ENCODE measurements around the gene SMTNL1. TPM values are rescaled to one million over a fixed set of nuclear protein-coding genes. Genes with fewer than 3 reads are reported as not detected.

SMTNL1 gene
- total and polyA plus RNA-seq, 9 of the 15 experiments (the other 6 are each of a cell fraction or from before 2014, with no cell fraction given) = not detected

DNA sequence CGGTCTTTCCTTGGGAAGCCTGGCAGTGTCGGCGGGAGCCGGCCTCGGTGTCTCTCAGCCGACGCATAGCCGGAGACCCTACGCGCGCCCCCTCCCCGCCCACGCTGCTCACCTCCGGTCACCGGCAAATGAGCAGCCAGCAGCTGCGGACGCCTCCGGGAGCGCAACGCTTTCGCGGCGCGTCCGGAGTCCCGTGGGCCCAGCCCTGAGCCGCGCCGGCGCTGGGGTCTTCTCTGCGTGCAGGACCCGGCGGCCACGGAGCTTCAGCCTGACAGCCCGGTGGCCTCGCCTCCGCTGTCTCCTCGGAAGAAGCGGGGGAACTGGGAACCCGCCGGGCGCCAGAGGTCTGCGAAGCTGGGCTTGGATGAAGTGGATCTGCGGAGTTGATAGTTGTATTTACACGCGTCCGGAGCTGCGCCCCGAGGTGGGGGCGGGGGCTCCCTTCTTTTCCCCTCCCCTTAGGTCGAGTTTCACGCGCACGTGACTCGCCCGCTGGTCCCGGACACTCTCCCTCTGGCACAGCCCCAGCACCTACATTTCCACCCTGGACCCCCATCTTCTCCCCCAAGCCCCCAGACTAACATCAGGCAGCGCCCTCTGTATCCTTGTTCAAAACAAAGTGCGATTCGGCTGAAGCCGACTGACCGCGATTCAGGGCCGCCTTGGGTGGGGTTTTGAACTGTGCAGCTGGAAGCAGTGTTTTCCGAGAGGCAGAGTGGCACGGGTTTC is 21.9 kb upstream of the SMTNL1 start, which contains the start of gene SLC43A1 (continued):
- TF ChIP-seq POLR2AphosphoS2 (IDR thresholded peaks at IDR 0.05; ENCODE audit: low read length) (no peak), SLC30A9 (CRISPR knock-in tag; IDR thresholded peaks at IDR 0.05) (no peak), POLR2AphosphoS5 (IDR thresholded peaks at IDR 0.05; ENCODE audit: control insufficient read depth, insufficient read depth, low read depth, low read length) (peak; percentile 53; the same call in 1 of the 2 replicates), ZNF12 (CRISPR knock-in tag; IDR thresholded peaks at IDR 0.05) (no peak), NFXL1 (CRISPR knock-in tag; IDR thresholded peaks at IDR 0.05) (no peak), CREB1 (IDR thresholded peaks at IDR 0.05) (0 out of 2 replicates have a peak, but pooled peaks have one; percentile 50), CREB1 (CRISPR knock-in tag; IDR thresholded peaks at IDR 0.05) (no peak), ZKSCAN1 (IDR thresholded peaks at IDR 0.05; ENCODE audit: low read depth, low read length) (no peak), MECOM (CRISPR knock-in tag; IDR thresholded peaks at IDR 0.05) (no peak), ZZZ3 (IDR thresholded peaks at IDR 0.05) (no peak), CBX3 (IDR thresholded peaks at IDR 0.05; ENCODE audit: borderline replicate concordance in 1 of 2, low read length in 2 of 2) (no peak), CSDE1 (IDR thresholded peaks at IDR 0.05) (no peak), MTA1 (IDR thresholded peaks at IDR 0.05; ENCODE audit: borderline replicate concordance) (no peak), CREBBP (IDR thresholded peaks at IDR 0.05; ENCODE audit: low read depth, low read length) (no peak), NELFE (IDR thresholded peaks at IDR 0.05; ENCODE audit: insufficient read depth, insufficient read length) (no peak), NR2C1 (IDR thresholded peaks at IDR 0.05) (no peak), NR2C1 (tag; IDR thresholded peaks at IDR 0.05) (no peak), ZNF232 (CRISPR knock-in tag; IDR thresholded peaks at IDR 0.05) (no peak), HMGN3 (IDR thresholded peaks at IDR 0.05; ENCODE audit: borderline replicate concordance, extremely low read depth, insufficient read length, low read depth, low read length) (no peak), EHMT2 (IDR thresholded peaks at IDR 0.05) (no peak), ATF1 (CRISPR knock-in tag; IDR thresholded peaks at IDR 0.05) (no peak), ATF1 (tag; IDR thresholded peaks at IDR 0.05) (0 out of 2 replicates have a peak, but pooled peaks have one; percentile 6), CEBPB (tag; IDR thresholded peaks at IDR 0.05) (no peak), NCOA4 (IDR thresholded peaks at IDR 0.05; ENCODE audit: partially characterized antibody) (no peak), FOSL1 (tag; conservative IDR thresholded peaks at IDR 0.05) (no peak), BRD9 (IDR thresholded peaks at IDR 0.05; ENCODE audit: low read depth, partially characterized antibody) (no peak)
- TF ChIP-seq, protein P1, sequence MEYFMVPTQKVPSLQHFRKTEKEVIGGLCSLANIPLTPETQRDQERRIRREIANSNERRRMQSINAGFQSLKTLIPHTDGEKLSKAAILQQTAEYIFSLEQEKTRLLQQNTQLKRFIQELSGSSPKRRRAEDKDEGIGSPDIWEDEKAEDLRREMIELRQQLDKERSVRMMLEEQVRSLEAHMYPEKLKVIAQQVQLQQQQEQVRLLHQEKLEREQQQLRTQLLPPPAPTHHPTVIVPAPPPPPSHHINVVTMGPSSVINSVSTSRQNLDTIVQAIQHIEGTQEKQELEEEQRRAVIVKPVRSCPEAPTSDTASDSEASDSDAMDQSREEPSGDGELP (CRISPR knock-in tag; IDR thresholded peaks at IDR 0.05; ENCODE audit: borderline replicate concordance) = peak; percentile 63; the same call in 1 of the 2 replicates
- TF ChIP-seq, protein P2, sequence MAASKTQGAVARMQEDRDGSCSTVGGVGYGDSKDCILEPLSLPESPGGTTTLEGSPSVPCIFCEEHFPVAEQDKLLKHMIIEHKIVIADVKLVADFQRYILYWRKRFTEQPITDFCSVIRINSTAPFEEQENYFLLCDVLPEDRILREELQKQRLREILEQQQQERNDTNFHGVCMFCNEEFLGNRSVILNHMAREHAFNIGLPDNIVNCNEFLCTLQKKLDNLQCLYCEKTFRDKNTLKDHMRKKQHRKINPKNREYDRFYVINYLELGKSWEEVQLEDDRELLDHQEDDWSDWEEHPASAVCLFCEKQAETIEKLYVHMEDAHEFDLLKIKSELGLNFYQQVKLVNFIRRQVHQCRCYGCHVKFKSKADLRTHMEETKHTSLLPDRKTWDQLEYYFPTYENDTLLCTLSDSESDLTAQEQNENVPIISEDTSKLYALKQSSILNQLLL (CRISPR knock-in tag; IDR thresholded peaks at IDR 0.05; ENCODE audit: borderline replicate concordance) = no peak
- TF ChIP-seq, protein P3, sequence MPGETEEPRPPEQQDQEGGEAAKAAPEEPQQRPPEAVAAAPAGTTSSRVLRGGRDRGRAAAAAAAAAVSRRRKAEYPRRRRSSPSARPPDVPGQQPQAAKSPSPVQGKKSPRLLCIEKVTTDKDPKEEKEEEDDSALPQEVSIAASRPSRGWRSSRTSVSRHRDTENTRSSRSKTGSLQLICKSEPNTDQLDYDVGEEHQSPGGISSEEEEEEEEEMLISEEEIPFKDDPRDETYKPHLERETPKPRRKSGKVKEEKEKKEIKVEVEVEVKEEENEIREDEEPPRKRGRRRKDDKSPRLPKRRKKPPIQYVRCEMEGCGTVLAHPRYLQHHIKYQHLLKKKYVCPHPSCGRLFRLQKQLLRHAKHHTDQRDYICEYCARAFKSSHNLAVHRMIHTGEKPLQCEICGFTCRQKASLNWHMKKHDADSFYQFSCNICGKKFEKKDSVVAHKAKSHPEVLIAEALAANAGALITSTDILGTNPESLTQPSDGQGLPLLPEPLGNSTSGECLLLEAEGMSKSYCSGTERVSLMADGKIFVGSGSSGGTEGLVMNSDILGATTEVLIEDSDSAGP (CRISPR knock-in tag; IDR thresholded peaks at IDR 0.05) = no peak

All from K562 (cell line).